Bone marrow (tissue), 2 donors: ENCODE measurements around the gene PXK.
A peak's percentile ranks its signal among the peaks of the same experiment; 100 is the strongest.

Source experiments
- DNase-seq, 2 donors: peaks; one replicate each; lab custom pipeline; 2025; lab: John Stamatoyannopoulos, UW

Gene PXK

DNA sequence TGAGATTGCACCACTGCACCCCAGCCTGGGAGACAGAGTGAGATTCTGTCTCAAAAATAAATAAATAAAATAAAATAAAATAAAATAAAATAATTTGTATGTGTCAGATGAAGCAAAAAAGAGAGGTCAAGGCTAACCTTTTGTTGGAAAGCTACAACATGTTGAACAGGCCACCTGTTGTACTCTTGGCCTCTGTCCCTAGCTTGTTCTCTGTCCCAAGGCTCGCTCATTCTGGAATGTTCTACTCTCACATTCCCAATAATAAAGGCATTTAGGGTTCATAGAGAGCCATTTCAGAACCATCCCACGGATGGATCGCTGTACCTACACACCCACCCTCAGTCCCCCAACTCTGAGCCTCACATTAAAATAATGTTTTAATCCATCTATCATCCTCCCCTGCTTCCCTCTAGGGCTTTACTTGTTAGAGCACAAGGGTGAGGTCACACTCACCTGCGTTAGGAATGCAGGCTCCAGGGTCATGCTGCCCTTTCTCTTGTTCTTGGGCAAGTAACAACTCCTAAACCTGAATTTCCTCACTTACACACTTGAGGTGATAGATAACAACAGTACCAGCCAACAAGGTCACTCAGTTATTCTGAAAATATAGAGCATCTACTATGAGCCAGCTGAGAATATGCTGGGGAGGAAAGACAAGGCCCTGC, 134.3 kb downstream of the PXK start:
- DNase-seq = no peak

DNA sequence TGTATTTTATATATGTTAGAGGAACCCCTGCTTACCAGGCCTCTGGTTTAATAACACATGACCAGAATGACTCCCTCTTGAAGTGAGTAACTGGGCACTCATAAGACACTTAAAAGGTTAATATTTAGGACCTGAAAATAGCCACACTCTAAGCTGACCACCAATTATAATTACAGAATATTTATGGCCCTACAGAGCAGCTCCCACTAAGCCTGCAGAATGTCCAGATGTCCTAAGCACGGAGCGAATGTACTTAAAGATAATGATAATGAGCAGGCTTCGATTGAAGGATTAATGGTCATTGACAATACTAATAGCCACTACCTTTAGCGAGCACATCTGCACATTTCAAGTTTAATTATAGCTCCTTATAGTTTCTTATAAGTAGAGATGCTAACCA, 136.4 kb downstream of the PXK start:
- no peak for DNase-seq

DNA sequence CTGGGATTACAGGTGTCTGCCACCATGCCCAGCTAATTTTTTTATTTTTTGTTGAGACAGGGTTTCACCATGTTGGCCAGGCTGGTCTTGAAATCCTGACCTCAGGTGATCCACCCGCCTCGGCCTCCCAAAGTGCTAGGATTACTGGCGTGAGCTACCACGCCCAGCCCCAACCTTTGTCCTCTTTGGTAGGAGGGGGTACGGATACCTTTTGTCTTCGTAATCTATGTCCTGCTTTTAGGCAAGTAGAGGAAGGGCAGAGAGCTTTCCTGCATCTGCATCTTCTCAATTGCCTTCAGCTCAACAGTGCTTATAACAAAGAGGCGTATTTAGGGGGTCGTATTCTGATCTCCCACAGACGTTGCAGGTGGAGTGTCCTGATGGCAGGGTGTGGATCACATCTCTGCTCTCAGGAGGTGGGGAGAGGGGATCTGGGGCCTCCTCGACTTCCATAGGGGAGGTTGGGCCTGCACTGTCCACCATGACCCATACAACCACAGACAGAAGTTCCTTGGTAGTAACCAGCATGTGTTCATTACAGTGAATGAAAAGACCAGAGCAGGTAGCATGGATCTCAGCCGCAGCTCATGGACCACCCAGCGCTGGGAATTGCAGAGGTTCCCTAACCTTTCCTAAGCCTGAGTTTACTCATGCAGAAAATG, 137.8 kb downstream of the PXK start:
- DNase-seq = no peak

DNA sequence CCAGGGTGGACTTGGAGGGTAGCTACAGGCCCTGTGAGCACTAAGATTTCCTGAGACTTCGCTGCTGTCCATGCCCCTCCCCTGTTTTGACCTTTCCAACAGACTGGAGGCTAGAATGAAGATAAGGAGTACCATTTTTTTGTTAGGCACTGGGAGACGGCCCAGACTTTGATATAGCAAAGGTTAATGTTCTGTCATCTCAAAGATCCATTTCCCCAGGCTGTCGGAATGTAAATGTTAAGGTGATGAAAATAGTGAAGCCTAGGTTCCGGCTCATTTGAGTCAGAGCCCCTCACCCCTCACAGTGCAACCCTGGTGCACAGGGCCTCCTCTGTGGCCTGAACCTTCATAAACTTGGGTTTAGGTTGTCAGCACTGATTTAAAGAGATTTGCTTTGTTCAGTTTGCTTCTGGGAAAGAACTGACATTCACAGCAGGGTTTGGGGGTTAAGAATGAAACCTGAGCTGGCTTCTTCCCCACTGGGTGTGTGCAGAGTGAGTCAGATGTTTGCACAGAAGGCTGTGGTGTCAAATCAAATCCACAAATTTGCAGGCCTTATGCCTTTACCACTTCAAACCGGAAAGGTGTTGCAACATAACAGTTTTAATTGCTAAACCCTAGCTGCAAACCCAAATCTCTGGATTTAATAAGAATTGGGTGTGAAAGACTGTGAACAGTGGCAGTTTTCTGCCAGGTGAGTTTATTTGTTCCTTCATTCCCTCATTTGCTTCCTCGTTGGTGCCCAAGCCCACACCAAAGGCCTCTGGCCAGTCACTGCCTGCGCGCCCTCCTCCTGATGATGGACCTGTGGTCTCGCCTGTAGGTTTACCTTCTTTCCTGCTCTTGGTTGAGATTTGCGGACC, 138.6 kb downstream of the PXK start:
- DNase-seq = peak in 1 of 2 donors; percentile 64

DNA sequence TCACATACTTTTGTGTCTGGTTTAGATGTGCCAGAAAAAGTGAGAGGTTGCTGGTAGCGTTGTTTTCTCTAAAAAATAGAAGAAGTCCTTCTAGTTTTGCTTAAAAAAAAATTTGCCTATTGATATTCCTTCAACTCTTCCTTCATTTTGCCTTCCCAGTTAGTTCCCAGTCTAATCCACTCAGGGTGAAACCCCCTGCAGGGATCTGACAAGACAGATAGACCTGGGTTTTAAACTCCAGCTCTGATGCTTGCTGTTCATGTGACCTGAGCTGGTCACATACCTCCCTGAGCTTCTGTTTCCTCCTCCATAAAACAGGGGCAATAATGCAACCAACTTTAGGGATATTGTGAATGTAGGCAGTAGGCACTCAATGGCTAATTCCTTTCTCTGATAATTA, 140.6 kb downstream of the PXK start:
- no peak for DNase-seq

DNA sequence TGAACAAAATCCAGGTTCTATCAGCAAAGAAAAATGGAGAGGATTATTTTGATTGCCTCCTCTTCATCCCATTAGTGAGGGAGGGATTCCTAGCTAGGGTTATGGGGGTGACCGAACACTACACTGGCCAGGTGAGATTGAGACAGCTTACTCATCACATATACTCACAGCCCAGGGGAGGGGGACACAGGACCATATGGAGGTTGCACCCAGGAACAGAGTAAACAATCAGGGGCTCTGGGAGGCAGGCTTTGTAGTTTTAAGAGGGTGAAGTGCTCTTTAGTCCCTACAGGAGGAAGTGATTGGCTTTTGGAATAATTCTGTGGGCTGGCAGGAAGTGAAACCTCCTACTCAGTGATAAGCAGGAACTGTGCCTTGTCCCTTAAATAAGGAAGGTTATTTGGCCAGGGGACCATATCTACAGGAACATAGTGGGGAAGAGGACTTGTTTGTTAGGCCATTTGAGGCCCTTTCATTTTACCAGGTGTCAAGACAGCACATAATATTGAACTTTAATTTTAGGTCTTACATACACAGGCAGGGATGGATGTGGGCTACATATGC, 141.7 kb downstream of the PXK start:
- DNase-seq = no peak

DNA sequence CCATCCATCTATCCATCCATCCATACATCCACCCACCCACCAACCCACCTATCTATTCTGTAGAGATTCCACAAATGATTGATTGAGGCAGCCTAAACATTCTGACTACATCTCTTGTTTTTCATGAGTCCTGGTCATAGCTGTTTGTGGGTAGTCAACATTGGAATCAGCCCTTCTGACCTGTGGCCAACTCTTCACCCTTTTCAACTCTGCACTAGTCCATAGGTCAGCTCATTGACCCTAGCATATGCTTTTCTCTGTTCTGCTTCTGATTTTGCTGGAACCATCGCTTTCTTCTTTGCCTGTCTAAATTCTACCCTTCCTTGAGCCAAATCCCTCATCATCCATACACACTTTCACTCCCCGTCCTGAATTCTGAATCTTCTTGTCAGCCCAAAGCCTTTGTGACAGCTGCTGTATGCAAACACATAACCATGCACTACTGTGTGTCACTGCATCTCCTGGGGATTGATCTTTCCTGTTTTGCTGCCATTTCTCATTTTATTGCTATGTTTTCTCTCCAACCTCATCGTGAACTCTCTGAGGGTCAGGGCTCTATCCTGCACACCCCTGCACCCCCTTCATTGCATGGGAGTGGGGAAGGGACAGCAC, 142.4 kb downstream of the PXK start:
- no peak for DNase-seq
